HepG2 (cell line): ENCODE data around the gene GNAZ. TPM values are rescaled to one million over a fixed set of nuclear protein-coding genes. Genes with fewer than 3 reads are reported as not detected.

ENCODE experiments used
- AGO2 ChIP-seq: fragments of 200-400 bp; formaldehyde crosslinking; optimal IDR thresholded peaks from 2 replicates; pipeline ENCODE3; 2017; ENCODE audit warnings: mild to moderate bottlenecking, low read depth, low read length, moderate library complexity
- CC2D1A ChIP-seq: sonication (generic); formaldehyde crosslinking; IDR thresholded peaks from 2 replicates; pipeline ENCODE4 v1.8.1; 2023; ENCODE audit warnings: mild to moderate bottlenecking, missing genetic modification reagents
- DMAP1 ChIP-seq: IDR thresholded peaks from 2 replicates; pipeline ENCODE4 v1.6.1; 2016
- HES4 ChIP-seq: sonication (generic); formaldehyde crosslinking; IDR thresholded peaks from 2 replicates; pipeline ENCODE4 v1.9.0; 2021; ENCODE audit warnings: mild to moderate bottlenecking, missing genetic modification reagents, borderline replicate concordance
- HMG20A ChIP-seq: IDR thresholded peaks from 2 replicates; pipeline ENCODE4 v1.6.1; 2016; ENCODE audit warnings: borderline replicate concordance
- HOXA5 ChIP-seq: sonication (generic); formaldehyde crosslinking; IDR thresholded peaks from 2 replicates; pipeline ENCODE4 v1.4.0; 2020; ENCODE audit warnings: missing genetic modification reagents
- MIER3 ChIP-seq: IDR thresholded peaks from 2 replicates; pipeline ENCODE4 v1.6.1; 2016; ENCODE audit warnings: missing compliant biosample characterization, borderline replicate concordance
- NFKB2 ChIP-seq: sonication (generic); formaldehyde crosslinking; IDR thresholded peaks from 2 replicates; pipeline ENCODE4 v1.4.0; 2020; ENCODE audit warnings: missing genetic modification reagents, borderline replicate concordance
- NRL ChIP-seq: sonication (generic); formaldehyde crosslinking; IDR thresholded peaks from 2 replicates; pipeline ENCODE4 v1.5.0; 2020; ENCODE audit warnings: missing genetic modification reagents, mild to moderate bottlenecking, moderate library complexity, borderline replicate concordance
- SUZ12 ChIP-seq: fragments of 150-350 bp; IDR thresholded peaks from 2 replicates; pipeline ENCODE4 v1.6.1; 2014; ENCODE audit warnings: low read depth, low read length
- XBP1 ChIP-seq: sonication (generic); formaldehyde crosslinking; IDR thresholded peaks from 2 replicates; pipeline ENCODE4 v1.5.0; 2020; ENCODE audit warnings: missing genetic modification reagents
- ZNF24 ChIP-seq: fragments of 450-650 bp; IDR thresholded peaks from 2 replicates; pipeline ENCODE4 v1.6.1; 2017; ENCODE audit warnings: antibody characterized with exemption, mild to moderate bottlenecking
- ZNF274 ChIP-seq: sonication (generic); formaldehyde crosslinking; IDR thresholded peaks from 2 replicates; pipeline ENCODE4 v1.5.1; 2020; ENCODE audit warnings: mild to moderate bottlenecking, missing genetic modification reagents
- ZNF331 ChIP-seq: sonication (generic); formaldehyde crosslinking; IDR thresholded peaks from 2 replicates; pipeline ENCODE4 v1.4.0; 2020; ENCODE audit warnings: missing genetic modification reagents
- ZSCAN21 ChIP-seq: sonication (generic); formaldehyde crosslinking; IDR thresholded peaks from 2 replicates; pipeline ENCODE4 v1.8.0; 2022; ENCODE audit warnings: mild to moderate bottlenecking, missing genetic modification reagents, moderate library complexity, borderline replicate concordance
- ZSCAN30 ChIP-seq: sonication (generic); formaldehyde crosslinking; IDR thresholded peaks from 2 replicates; pipeline ENCODE4 v1.5.0; 2020; ENCODE audit warnings: mild to moderate bottlenecking, missing genetic modification reagents
- polyA plus RNA-seq, 8 experiments: library from polyadenylated mRNA; depleted of rRNA in 3 of 8; stranded (reverse) in 7 of 8; unstranded in 1 of 8; fragments of >200 nt; fragmentation: Illumina TruSeq in 4 of 8; extraction: Trizol in 4 of 8; gene quantifications; 2 replicates each; pipeline versions ENCODE4 v1.2.1 to v1.2.3, GENCODE V29; 2011 to 2016; ENCODE audit warnings: low read depth in 4 of 8, missing spikeins in 1 of 8, mixed read lengths in 1 of 8; ENCODE audit not compliant: insufficient read depth in 1 of 8
- total RNA-seq, 5 experiments: library from RNA; depleted of rRNA; stranded (reverse); fragments of >200 nt; fragmentation: Illumina TruSeq; extraction: Trizol; gene quantifications; 2 replicates each; pipeline ENCODE4 v1.2.3, GENCODE V29; 2016; ENCODE audit warnings: low read depth in 1 of 5
- TF ChIP-seq, protein P1 (sequence below): sonication (generic); formaldehyde crosslinking; IDR thresholded peaks from 2 replicates; pipeline ENCODE4 v1.4.0; 2020; ENCODE audit warnings: missing genetic modification reagents, borderline replicate concordance
- TF ChIP-seq, protein P2 (sequence below): sonication (generic); formaldehyde crosslinking; IDR thresholded peaks from 2 replicates; pipeline ENCODE4 v1.5.0; 2020; ENCODE audit warnings: mild to moderate bottlenecking, missing genetic modification reagents
- TF ChIP-seq, protein P3 (sequence below): sonication (generic); formaldehyde crosslinking; conservative IDR thresholded peaks from 2 replicates; pipeline ENCODE4 v1.4.0; 2020; ENCODE audit warnings: missing genetic modification reagents
- TF ChIP-seq, protein P4 (sequence below): sonication (generic); formaldehyde crosslinking; IDR thresholded peaks from 2 replicates; pipeline ENCODE4 v1.8.0; 2022; ENCODE audit warnings: mild to moderate bottlenecking, missing genetic modification reagents

Gene GNAZ
- total and polyA plus RNA-seq, 2 of the 13 experiments (the other 11 are each of a cell fraction or from before 2014, with no cell fraction given): 11.4 to 22.3 TPM

DNA sequence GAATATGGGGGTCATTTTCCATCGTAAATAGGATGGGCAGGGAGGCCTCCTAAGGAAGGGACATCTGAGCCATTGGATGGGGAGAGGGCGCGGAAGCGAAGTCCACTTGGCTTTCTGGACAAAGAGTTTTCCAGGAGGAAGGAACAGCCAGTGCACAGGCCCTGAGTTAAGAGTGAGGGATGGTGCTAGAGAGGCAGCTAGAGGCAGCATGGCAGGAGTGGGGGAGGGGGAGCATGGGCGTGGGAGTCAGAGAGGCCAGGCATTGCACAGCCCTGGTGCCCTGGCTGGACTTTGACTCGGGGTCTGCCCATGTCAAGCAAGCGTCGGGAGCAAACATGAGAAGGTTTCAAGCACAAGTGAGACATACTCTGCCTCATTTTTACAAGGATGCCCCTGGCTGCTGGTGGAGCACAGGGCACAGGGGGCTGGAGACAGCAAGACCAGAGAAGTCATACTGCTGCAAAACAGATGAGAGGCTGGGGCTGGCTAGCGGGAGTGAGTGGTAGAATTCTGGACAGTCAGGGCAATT, 9.0 kb downstream of the GNAZ start (continued):
- TF ChIP-seq, protein P1, sequence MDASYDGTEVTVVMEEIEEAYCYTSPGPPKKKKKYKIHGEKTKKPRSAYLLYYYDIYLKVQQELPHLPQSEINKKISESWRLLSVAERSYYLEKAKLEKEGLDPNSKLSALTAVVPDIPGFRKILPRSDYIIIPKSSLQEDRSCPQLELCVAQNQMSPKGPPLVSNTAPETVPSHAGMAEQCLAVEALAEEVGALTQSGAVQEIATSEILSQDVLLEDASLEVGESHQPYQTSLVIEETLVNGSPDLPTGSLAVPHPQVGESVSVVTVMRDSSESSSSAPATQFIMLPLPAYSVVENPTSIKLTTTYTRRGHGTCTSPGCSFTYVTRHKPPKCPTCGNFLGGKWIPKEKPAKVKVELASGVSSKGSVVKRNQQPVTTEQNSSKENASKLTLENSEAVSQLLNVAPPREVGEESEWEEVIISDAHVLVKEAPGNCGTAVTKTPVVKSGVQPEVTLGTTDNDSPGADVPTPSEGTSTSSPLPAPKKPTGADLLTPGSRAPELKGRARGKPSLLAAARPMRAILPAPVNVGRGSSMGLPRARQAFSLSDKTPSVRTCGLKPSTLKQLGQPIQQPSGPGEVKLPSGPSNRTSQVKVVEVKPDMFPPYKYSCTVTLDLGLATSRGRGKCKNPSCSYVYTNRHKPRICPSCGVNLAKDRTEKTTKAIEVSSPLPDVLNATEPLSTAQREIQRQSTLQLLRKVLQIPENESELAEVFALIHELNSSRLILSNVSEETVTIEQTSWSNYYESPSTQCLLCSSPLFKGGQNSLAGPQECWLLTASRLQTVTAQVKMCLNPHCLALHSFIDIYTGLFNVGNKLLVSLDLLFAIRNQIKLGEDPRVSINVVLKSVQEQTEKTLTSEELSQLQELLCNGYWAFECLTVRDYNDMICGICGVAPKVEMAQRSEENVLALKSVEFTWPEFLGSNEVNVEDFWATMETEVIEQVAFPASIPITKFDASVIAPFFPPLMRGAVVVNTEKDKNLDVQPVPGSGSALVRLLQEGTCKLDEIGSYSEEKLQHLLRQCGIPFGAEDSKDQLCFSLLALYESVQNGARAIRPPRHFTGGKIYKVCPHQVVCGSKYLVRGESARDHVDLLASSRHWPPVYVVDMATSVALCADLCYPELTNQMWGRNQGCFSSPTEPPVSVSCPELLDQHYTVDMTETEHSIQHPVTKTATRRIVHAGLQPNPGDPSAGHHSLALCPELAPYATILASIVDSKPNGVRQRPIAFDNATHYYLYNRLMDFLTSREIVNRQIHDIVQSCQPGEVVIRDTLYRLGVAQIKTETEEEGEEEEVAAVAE (CRISPR knock-in tag): peak; percentile 28; the same call in 1 of the 2 replicates
- peak; percentile 74 for TF ChIP-seq DMAP1 (CRISPR knock-in tag)
- peak; percentile 74; the same call in 1 of the 2 replicates for TF ChIP-seq ZNF274
- TF ChIP-seq AGO2: no peak
- TF ChIP-seq XBP1: no peak
- TF ChIP-seq HOXA5 (CRISPR knock-in tag): no peak
- TF ChIP-seq NFKB2: 0 out of 2 replicates have a peak, but pooled peaks have one; percentile 75
- no peak for TF ChIP-seq SUZ12
- peak; percentile 60; the same call in 1 of the 2 replicates for TF ChIP-seq NRL (CRISPR knock-in tag)
- no peak; the same call in 1 of the 2 replicates for TF ChIP-seq ZSCAN21 (CRISPR knock-in tag)
- no peak for TF ChIP-seq ZNF24
- TF ChIP-seq MIER3: peak; percentile 83; the same call in 1 of the 2 replicates
- no peak for TF ChIP-seq HES4 (CRISPR knock-in tag)
- peak; percentile 92 for TF ChIP-seq ZNF331
- TF ChIP-seq, protein P2, sequence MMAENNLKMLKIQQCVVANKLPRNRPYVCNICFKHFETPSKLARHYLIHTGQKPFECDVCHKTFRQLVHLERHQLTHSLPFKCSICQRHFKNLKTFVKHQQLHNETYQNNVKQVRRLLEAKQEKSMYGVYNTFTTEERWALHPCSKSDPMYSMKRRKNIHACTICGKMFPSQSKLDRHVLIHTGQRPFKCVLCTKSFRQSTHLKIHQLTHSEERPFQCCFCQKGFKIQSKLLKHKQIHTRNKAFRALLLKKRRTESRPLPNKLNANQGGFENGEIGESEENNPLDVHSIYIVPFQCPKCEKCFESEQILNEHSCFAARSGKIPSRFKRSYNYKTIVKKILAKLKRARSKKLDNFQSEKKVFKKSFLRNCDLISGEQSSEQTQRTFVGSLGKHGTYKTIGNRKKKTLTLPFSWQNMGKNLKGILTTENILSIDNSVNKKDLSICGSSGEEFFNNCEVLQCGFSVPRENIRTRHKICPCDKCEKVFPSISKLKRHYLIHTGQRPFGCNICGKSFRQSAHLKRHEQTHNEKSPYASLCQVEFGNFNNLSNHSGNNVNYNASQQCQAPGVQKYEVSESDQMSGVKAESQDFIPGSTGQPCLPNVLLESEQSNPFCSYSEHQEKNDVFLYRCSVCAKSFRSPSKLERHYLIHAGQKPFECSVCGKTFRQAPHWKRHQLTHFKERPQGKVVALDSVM (CRISPR knock-in tag): peak; percentile 68; the same call in 1 of the 2 replicates
- TF ChIP-seq, protein P3, sequence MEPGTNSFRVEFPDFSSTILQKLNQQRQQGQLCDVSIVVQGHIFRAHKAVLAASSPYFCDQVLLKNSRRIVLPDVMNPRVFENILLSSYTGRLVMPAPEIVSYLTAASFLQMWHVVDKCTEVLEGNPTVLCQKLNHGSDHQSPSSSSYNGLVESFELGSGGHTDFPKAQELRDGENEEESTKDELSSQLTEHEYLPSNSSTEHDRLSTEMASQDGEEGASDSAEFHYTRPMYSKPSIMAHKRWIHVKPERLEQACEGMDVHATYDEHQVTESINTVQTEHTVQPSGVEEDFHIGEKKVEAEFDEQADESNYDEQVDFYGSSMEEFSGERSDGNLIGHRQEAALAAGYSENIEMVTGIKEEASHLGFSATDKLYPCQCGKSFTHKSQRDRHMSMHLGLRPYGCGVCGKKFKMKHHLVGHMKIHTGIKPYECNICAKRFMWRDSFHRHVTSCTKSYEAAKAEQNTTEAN (CRISPR knock-in tag): no peak
- peak; percentile 30; the same call in 1 of the 2 replicates for TF ChIP-seq ZSCAN30 (CRISPR knock-in tag)
- no peak for TF ChIP-seq CC2D1A (CRISPR knock-in tag)
- peak; percentile 54; the same call in 1 of the 2 replicates for TF ChIP-seq HMG20A (CRISPR knock-in tag)
- TF ChIP-seq, protein P4, sequence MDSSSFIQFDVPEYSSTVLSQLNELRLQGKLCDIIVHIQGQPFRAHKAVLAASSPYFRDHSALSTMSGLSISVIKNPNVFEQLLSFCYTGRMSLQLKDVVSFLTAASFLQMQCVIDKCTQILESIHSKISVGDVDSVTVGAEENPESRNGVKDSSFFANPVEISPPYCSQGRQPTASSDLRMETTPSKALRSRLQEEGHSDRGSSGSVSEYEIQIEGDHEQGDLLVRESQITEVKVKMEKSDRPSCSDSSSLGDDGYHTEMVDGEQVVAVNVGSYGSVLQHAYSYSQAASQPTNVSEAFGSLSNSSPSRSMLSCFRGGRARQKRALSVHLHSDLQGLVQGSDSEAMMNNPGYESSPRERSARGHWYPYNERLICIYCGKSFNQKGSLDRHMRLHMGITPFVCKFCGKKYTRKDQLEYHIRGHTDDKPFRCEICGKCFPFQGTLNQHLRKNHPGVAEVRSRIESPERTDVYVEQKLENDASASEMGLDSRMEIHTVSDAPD (CRISPR knock-in tag): no peak
